Astrocyte of the cerebellum (primary cell): ENCODE results near the gene ALPP.
"Not testable (repeated sequence)": the region's sequence is repeated elsewhere in the genome, so short reads cannot be mapped to it uniquely, and the experiment has no call there.

ENCODE experiments used
- DNase-seq: peaks from one replicate; pipeline ENCODE4 v3.0.0-alpha.2; 2011; ENCODE audit warnings: low read depth
- H3K4me3 ChIP-seq: 2 replicates; pipeline ENCODE4 v1.5.1; 2011; ENCODE audit warnings: mild to moderate bottlenecking, low read depth, low read length, moderate library complexity
- in situ Hi-C: cut with HindIII; loops from 2 replicates; pipeline ENCODE4 v1.10.0; 2017; ENCODE audit warnings: low sequenced_read_pairs
- TF ChIP-seq, protein P1 (sequence below): IDR thresholded peaks from 2 replicates; pipeline ENCODE4 v1.5.1; 2012; ENCODE audit warnings: low read length, low read depth, moderate library complexity, mild to moderate bottlenecking; ENCODE audit errors: missing control alignments

The ALPP gene

DNA sequence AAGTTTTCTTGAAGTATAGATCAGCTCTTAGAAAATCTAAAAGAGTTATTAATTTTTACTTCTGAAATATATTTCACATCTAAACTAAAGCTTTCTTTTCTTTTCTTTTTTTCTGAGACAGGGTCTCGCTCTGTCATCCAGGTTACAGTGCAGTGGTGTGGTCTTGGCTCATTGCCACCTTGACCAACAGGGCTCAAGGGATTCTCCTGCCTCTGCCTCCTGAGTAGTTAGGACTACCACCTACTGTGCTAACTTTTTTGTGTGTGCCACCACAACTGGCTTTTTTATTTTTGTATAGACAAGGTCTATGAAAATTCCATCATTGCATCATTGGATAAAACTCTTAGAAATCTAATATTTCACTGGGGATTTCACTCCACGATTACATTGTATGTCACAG lies 18.1 kb downstream of the ALPP start:
- TF ChIP-seq, protein P1, sequence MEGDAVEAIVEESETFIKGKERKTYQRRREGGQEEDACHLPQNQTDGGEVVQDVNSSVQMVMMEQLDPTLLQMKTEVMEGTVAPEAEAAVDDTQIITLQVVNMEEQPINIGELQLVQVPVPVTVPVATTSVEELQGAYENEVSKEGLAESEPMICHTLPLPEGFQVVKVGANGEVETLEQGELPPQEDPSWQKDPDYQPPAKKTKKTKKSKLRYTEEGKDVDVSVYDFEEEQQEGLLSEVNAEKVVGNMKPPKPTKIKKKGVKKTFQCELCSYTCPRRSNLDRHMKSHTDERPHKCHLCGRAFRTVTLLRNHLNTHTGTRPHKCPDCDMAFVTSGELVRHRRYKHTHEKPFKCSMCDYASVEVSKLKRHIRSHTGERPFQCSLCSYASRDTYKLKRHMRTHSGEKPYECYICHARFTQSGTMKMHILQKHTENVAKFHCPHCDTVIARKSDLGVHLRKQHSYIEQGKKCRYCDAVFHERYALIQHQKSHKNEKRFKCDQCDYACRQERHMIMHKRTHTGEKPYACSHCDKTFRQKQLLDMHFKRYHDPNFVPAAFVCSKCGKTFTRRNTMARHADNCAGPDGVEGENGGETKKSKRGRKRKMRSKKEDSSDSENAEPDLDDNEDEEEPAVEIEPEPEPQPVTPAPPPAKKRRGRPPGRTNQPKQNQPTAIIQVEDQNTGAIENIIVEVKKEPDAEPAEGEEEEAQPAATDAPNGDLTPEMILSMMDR, result no peak
- H3K4me3 ChIP-seq, result no peak overlapping the region
- DNase-seq, result no peak
- in situ Hi-C loops, result no loop called here

DNA sequence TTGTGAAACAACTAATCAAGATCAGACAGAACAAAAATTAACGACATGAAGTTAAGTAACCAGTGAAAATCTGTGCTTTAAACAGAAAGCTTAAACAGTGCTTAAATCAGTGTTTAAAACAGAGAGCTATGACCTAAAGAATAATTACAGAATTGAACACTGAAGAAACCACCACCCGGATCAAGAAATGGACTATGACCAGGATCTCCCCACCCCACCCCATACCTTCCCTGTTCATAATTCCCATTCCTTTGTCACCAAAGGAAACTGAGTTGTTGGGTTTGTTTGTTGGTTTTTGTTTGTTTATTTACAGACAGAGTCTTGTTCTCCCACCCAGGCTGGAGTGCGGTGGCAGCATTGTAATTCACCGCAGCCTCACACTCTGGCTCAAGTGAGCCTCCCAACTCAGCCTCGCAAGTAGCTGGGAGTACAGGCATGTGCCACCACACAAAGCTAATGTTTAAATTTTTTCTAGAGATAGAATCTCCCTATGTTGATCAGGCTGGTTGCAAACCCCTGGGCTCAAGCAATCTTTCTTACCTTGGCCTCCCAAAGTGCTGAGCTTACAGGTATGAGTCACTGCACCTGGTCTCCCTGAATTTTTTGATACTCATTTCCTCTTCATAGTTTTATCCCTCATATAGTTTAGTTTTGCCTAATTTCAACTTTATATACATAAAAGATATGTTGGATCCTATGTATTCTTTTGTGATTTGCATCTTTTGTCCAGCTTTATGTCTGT lies 19.9 kb downstream of the ALPP start:
- TF ChIP-seq, protein P1, result no peak
- DNase-seq, result no peak
- in situ Hi-C loops, result no loop called here
- no peak overlapping the region for H3K4me3 ChIP-seq

DNA sequence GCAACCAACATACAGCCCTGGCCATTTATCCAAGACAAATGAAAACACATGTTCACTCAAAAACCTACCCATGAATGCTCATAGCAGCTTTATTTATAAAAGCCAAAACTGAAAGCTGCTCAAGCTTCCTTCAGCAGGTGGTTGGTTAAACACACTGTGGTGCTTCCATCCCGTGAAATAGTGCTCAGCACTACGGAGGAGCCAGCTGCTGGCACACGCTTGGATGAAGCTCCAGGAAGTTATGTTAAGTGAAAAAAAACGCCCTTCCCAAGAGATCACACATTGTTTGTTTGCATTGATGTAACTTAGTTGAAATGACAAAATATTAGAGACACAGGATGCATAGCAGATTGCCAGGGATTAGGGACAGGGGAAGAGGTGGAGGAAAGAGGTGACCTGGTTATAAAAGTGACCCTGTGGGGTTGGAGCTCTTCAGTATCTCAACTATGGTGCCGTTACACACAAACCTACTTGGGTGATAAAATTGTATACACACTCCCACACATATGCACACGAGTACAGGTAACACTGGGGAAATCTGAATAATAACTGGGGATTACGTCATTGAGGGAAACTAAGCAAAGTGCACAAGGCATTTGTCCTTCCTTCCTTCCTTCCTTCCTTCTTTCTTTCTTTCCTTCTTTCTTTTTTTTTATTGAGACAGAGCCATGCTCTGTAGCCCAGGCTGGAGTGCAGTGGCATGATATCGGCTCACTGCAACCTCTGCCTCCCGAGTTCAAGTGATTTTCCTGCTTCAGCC lies 21.9 kb downstream of the ALPP start:
- no peak overlapping the region for H3K4me3 ChIP-seq
- in situ Hi-C loops, result no loop called here
- TF ChIP-seq, protein P1, result no peak
- no peak for DNase-seq

DNA sequence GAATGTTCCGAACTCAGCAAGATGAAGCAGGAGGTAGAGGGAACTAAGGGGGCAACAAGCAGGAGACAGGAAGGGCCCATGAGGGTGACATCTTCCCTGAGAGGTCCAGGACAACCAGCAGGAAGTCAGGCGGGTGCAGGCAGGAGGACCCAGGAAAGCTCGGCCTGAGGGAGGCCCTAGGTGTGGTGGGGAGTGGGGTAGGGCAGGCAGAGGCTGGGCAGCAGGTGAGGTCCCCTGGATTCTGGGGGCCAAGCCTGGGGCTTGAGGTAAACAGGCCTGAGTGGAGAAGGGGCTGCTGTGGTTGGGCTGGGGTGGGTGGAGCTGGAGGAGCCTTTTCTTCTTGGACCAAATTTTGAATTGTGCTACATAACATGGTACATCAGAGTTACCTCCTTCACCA lies 24.0 kb downstream of the ALPP start:
- H3K4me3 ChIP-seq, result no peak overlapping the region
- no peak for DNase-seq
- in situ Hi-C loops, result no loop called here
- TF ChIP-seq, protein P1, result no peak

DNA sequence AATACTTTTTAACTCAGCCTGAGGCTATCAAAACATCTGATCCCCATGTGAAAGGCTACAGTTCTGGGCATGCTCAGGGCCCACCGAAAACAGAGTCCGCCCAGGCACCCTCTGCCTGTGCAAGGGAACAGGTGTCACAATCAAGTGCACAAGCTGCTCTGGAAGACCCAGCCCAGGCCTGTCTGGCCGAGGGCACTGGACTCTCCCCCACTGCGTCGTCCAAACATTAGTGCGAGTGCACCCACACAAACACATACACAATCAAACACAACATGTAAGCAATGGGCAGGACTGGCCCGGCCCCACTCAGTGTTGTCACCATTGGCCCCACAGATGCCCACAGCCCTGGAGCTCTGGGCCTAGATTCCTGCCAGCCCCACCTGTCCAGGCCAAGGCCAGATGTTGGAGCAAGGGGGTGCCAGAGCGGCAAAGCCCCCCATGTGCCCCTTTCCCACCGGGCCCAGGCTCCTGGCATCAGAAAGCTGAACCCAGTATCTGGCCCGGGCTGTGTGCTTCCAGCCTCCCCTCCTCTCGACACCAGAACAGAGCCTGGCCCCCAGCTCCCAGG lies 27.5 kb downstream of the ALPP start:
- H3K4me3 ChIP-seq, result no peak overlapping the region
- TF ChIP-seq, protein P1, result no peak
- in situ Hi-C loops, result no loop called here
- DNase-seq, result no peak

DNA sequence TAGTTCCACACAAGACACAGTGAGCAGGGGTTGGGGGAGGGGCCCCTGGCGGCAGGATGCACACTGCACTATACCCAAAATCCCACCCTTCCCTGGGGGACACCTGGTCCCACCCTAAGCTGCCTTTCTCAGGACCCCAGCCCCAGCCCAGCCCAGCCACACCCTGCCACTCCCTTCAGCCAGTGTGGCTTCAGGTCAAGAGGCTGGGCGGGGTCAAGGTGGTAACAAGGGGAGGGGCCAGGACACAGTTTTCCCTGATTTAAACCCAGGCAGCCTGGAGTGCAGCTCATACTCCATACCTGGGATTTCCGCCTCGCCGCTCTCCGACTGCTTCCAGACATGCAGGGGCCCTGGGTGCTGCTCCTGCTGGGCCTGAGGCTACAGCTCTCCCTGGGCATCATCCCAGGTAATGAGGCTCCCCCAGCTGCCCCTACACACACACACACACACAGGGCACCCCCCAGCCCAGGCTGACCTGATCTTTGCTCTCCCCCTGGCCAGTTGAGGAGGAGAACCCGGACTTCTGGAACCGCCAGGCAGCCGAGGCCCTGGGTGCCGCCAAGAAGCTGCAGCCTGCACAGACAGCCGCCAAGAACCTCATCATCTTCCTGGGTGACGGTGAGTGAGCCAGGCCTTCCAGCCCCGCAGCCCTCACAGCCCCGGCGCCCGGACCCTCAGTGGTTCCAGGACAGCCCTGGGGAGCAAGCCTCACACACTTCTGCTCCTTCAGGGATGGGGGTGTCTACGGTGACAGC lies 28.2 kb downstream of the ALPP start, which contains the start of gene ALPG:
Gene ALPG (plus strand): TSS at position 289 of the 755 bp plus-strand sequence. CDS start 51 bp downstream, at position 340.
- TF ChIP-seq, protein P1, result no peak
- DNase-seq, result no peak
- in situ Hi-C loops, result no loop called here
- H3K4me3 ChIP-seq, result no peak within 1 kb of the TSS

DNA sequence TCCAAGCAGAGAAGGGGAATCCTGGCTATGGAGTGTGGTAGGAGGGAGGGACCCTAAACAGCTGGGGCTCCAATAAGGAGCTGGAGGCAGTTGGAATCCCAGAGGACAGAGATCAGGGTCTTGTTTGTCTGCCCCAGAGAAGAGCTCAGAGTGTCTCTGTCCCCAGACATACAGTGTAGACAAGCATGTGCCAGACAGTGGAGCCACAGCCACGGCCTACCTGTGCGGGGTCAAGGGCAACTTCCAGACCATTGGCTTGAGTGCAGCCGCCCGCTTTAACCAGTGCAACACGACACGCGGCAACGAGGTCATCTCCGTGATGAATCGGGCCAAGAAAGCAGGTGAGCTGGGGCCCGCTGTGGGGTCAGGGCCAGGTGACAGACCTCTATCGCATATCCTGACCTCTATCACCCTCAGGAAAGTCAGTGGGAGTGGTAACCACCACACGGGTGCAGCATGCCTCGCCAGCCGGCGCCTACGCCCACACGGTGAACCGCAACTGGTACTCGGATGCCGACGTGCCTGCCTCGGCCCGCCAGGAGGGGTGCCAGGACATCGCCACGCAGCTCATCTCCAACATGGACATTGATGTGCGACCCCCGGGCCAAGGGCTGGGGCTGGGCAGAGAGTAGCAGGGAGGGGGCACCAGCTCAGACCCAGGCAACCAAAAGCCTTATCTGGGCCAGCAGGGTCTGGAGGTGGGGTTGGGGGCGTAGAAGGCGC lies 29.0 kb downstream of the ALPP start:
- DNase-seq, H3K4me3 ChIP-seq, in situ Hi-C loops: not testable (repeated sequence)

DNA sequence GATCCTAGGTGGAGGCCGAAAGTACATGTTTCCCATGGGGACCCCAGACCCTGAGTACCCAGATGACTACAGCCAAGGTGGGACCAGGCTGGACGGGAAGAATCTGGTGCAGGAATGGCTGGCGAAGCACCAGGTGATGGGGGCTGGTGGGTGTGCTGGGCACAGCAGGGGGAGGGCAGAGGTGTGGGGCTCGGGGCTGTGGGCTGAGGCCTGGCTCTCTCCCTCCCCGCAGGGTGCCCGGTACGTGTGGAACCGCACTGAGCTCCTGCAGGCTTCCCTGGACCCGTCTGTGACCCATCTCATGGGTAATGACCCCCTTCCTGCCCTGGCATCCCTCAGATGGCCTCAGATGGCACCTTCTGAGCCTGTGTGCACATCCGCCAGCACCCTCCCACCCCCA lies 29.7 kb downstream of the ALPP start:
- H3K4me3 ChIP-seq, in situ Hi-C loops, DNase-seq: not testable (repeated sequence)

DNA sequence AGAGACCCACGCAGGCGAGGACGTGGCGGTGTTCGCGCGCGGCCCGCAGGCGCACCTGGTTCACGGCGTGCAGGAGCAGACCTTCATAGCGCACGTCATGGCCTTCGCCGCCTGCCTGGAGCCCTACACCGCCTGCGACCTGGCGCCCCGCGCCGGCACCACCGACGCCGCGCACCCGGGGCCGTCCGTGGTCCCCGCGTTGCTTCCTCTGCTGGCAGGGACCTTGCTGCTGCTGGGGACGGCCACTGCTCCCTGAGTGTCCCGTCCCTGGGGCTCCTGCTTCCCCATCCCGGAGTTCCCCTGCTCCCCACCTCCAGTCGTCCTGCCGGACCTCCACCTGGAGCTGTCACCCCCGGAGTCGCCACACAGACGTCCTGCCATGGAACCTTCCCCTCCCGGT lies 31.1 kb downstream of the ALPP start:
- DNase-seq, in situ Hi-C loops, H3K4me3 ChIP-seq: not testable (repeated sequence)
